NCI-H82 (cell line): ENCODE data around the gene ASH1L.
"Not testable (repeated sequence)": the region's sequence is repeated elsewhere in the genome, so short reads cannot be mapped to it uniquely, and the experiment has no call there.

Source experiments
- DNase-seq: peaks from one replicate; lab custom pipeline; 2025; lab: John Stamatoyannopoulos, UW

ASH1L gene

GRCh38 chr1:155451199-155451598 is 111.4 kb downstream of the ASH1L start:
- no peak for DNase-seq

GRCh38 chr1:155442431-155442830 is 120.2 kb downstream of the ASH1L start:
- DNase-seq = not testable (repeated sequence)

DNA sequence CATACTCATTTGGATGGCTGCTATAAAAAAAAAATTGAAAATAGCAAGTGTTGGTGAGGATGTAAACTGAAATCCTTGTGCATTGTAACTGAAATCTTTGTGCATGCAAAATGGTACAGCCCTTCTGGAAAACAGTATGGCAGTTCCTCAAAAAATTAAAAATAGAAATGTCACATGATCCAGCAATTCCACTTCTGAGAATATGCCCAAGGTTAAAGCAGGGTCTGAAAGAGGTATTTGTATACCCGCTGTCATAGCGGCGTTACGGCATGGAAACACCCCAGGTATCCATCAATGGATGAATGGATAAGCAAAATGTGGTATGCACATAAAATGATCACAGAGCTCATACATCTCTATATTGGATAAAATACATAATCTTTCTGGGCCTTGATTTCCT is 125.2 kb downstream of the ASH1L start:
- no peak for DNase-seq

DNA sequence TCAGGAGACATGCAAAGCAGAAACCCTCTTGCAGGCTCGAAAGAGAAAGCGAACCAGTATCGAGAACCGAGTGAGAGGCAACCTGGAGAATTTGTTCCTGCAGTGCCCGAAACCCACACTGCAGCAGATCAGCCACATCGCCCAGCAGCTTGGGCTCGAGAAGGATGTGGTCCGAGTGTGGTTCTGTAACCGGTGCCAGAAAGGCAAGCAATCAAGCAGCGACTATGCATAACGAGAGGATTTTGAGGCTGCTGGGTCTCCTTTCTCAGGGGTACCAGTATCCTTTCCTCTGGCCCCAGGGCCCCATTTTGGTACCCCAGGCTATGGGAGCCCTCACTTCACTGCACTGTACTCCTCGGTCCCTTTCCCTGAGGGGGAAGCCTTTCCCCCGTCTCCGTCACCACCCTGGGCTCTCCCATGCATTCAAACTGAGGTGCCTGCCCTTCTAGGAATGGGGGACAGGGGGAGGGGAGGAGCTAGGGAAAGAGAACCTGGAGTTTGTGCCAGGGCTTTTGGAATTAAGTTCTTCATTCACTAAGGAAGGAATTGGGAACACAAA is 128.7 kb downstream of the ASH1L start:
- peak; percentile 55 for DNase-seq

GRCh38 chr1:155433128-155433830 is 129.3 kb downstream of the ASH1L start:
- DNase-seq = not testable (repeated sequence)

DNA sequence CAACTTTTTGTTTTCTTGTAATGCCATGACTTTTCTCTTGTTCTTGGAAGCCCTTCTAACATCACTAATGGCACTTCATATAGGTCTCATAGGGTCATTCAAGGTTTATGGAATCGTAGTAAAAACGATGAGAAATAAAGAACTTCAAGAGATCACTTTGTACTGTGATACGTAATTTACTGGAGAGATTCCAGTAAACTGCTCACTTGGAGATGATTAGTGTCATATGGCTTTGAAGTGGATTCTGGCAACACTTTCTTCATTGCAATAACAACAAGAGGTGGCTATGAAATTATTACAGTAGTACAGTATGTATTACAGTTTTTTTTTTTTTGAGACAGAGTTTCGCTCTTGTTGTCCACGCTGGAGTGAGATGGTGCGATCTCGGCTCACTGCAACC is 138.5 kb downstream of the ASH1L start:
- no peak for DNase-seq

- DNase-seq = no peak
Observed at GRCh38 chr1:155420788-155421187, 141.8 kb downstream of the ASH1L start.

- DNase-seq = not testable (repeated sequence)
Observed at GRCh38 chr1:155411840-155412239, 150.8 kb downstream of the ASH1L start.

- no peak for DNase-seq
Observed at GRCh38 chr1:155410931-155411330, 151.7 kb downstream of the ASH1L start.

DNA sequence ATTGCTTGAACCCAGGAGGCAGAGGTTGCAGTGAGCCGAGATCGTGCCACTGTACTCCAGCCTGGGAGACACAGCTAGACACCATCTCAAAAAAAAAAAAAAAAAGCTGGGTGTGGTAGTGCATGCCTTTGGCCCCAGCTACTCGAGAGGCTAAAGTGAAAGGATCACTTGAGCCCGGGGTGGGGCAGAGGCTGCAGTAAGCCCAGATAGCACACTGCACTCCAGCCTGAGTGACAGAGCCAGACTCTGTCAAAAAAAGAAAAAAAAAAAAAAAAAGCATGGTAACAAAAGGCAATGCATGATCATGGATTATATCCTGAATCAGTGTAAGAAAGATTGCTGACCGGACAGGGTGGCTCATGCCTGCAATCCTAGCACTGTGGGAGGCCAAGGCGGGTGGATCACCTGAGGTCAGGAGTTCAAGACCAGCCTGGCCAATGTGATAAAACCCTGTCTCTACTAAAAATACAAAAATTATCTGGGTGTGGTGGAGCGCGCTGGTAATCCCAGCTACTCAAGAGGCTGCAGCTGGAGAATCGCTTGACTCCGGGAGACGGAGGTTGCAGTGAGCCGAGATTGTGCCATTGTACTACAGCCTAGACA is 165.6 kb downstream of the ASH1L start:
- no peak for DNase-seq

DNA sequence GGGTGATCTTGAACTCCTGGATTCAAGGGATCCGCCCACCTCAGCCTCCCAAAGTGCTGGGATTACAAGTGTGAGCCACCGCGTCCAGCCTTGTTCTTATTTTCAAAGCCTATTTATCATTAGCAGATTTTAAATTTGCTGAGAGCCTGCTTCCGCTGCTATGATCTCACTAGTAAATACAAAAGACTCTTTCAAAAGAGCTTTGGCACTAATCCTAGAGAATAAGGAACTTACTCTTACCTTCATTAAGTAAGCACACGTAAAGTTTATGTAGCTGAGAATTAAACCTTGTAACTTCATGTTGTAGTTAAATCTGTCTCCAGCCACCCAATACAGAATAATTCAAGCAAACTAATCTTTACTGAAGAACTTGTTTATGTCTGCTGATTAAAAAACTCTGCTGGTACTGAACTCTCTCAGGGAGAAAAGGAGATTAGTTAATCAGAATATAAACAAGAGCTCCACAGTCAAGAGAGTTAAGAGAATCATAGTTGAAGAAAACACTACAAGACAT is 169.6 kb downstream of the ASH1L start:
- peak; percentile 78 for DNase-seq

DNA sequence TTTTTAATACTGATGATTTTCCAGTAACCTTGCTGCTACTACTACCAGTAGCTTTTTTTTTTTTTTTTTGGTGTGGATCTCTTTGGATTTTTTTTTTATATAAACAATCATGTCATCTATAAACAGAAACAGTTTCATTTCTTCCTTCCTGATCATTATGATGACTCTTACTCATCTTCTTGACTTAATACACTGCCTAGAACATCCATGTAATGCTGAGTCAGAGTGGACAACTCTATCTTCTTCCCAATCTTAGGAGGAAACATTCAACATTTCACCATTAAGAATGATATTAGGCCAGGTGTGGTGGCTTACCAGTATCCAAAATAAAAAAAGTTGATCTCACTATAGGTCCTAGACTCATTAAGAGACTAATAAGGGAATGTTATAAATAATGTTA is 172.8 kb downstream of the ASH1L start:
- no peak for DNase-seq

DNA sequence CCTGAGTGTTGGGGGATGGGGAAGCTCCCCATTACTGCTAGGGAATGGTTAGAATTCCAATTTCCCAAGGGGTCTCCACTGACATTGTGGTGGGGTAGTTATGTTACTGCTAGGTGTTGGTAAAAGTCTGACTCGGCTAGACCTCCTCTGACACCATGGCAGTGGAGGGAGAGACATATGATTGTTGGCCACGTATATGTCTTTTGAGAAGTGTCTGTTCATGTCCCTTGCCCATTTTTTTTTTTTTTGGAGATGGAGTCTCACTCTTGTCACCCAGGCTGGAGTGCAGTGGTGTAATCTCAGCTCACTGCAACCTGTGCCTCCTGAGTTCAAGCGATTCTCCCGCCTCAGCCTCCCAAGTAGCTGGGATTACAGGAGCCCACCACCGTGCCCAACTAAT is 176.8 kb downstream of the ASH1L start:
- DNase-seq = not testable (repeated sequence)

DNA sequence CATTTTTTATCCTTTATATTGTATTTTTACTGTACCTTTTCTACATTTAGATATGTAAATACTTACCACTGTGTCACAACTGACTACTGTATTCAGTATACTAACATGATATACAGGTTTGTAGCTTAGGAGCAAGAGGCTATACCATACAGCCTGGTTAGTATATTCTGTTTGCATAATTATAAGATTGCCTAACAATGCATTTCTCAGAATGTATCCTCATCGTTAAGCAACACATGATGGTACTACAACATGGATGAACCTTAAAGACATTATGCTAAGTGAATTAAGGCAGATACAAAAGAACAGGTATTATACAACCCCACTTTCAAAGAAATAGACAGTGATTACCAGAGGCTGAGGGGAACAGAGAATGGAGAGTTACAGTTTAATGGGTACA is 179.2 kb downstream of the ASH1L start:
- no peak for DNase-seq

DNA sequence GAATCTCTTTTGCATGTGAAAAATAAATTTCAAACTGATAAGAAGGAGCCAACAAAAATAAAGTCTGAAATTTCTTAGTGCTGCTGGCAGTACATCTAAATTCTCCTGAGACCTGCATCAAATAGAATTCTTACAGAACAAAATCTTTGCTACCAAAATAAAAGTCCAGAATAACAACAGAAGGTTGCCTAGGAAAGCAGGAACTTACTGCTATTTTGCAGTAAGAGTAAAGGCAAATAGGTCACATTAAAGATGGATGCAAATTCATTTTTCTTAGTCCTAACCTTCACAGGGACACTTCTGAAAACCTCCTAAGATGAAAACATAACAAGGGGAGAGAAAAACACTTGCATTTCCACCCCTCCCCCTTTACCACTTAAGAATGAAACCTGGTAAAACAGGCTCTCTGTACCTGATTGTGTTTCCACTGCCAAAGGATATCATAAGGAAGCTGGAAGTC is 182.9 kb downstream of the ASH1L start:
- DNase-seq = peak; percentile 14

DNA sequence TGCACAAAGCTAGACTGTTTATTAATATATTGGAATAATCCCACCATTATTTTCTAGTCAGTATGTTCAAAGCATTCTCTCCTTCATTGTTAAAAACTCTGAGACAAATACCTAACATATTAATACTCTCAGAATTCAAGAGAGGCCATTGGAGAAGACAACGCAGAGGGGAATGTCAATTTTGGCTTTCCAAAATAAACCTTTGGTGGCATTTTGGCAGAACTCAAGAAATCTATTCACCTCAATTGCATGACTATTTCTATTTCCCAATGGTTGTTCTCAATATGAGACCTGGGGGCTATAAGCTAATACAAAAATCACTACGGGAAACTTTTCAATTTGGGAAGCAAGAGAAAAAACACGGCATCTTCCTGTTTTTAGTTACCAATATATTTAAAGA is 183.4 kb downstream of the ASH1L start:
- DNase-seq = no peak

GRCh38 chr1:155360051-155360450 is 202.6 kb downstream of the ASH1L start:
- DNase-seq = no peak

DNA sequence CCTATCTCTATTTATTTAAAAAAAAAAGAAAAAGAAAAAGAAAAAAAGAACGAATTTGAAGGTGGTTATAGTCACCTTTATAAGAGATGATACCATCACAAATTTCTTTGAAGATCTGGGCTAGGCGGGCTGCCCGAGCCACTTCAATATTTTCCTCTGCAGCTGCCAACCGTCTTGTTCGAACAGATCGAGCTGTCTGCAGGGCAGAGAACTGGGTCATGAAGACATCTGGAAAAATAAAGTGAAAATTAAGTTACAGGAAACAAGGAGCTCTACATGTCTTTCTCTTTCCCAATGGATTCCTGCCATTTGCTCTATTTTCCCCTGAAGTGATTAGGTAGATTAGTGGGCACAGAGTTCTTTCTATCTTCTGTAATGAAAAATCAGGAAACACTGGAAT is 210.0 kb downstream of the ASH1L start:
- no peak for DNase-seq

DNA sequence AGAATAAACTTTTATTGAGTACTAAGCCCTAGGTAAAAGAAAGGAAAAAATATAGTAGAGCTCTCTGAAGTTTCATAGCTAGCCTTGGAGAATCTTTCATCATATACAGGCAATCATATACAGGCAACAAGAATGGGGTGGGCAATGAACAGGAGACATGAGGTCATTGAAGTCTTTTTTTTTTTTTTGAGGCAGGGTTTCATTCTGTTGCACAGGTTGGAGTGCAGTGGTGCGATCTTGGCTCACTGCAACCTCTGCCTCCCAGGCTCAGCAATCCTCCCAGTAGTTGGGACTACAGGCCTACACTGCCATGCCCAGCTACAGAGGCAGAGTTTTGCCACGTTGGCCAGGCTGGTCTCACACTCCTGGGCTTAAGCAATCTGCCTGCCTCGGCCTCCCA is 219.8 kb downstream of the ASH1L start:
- DNase-seq = no peak

- DNase-seq = no peak
Observed at GRCh38 chr1:155339515-155340097, 223.0 kb downstream of the ASH1L start.

GRCh38 chr1:155334962-155335361 is 227.6 kb downstream of the ASH1L start:
- DNase-seq = no peak

DNA sequence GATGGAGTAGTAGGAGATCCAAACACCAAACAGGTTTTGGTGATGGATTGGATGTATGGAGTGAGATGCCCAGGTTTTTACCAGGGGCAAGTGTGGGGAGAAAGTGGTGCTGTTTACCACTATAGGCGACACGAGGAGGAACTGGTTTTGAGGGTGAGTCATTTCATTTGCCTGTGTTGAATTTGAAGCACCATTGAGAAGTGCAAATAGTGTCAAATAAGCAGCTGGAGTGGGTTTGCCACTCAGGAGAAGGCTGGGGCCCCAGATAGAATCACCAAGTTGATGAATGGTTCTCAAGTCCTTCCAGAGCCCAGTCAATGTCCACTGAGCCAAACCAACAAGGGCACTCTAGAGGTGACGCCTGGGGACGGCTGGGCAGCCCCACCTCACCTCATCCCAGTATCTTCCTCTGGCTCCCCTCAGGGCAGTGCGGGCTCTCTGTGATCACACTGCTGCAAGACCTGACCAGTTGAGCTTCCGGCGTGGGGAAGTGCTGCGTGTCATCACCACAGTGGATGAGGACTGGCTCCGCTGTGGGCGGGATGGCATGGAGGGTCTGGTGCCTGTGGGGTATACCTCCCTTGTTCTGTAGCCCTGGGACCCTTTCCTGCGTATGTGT is 232.5 kb downstream of the ASH1L start:
- DNase-seq = no peak
